Transverse colon (tissue), 4 donors: ENCODE results near the gene CACNG5. TPM values are rescaled to one million over a fixed set of nuclear protein-coding genes. Genes with fewer than 3 reads are reported as not detected.

Experiments used
- DNase-seq: peaks from one replicate; pipeline ENCODE4 v3.0.0-alpha.2; 2019
- H3K27ac ChIP-seq, 4 donors: fragments of 200-600 bp; sonication (generic); 2 replicates each; pipeline ENCODE4 v1.5.1; 2016 to 2018; ENCODE audit warnings: inconsistent platforms in 4 of 4
- H3K27me3 ChIP-seq: fragments of 200-600 bp; sonication (generic); 2 replicates; pipeline ENCODE4 v1.5.1; 2017; ENCODE audit warnings: inconsistent platforms
- H3K36me3 ChIP-seq, 4 donors: fragments of 200-600 bp; sonication (generic); 2 replicates each; pipeline ENCODE4 v1.5.1; 2017 to 2019; ENCODE audit warnings: inconsistent platforms in 4 of 4
- H3K4me1 ChIP-seq, 4 donors: fragments of 200-600 bp; sonication (generic); 2 replicates each; pipeline ENCODE4 v1.5.1; 2017 to 2020; ENCODE audit warnings: inconsistent platforms in 4 of 4
- H3K4me3 ChIP-seq, 4 donors: fragments of 200-600 bp; sonication (generic); 1 replicate in 1 of 4; 2 replicates in 3 of 4; pipeline versions ENCODE4 v1.5.1 to v1.6.1; 2017 to 2019; ENCODE audit warnings: inconsistent platforms in 4 of 4
- H3K9me3 ChIP-seq, 2 donors: fragments of 200-600 bp; sonication (generic); 2 replicates each; pipeline ENCODE4 v1.5.1; 2017 to 2019; ENCODE audit warnings: inconsistent platforms in 2 of 2
- EP300 ChIP-seq: sonication (generic); formaldehyde crosslinking; IDR thresholded peaks from one replicate; pipeline ENCODE4 v1.6.1; 2017; ENCODE audit warnings: antibody characterized with exemption, low read depth
- POLR2A ChIP-seq: fragments of 450-650 bp; IDR thresholded peaks from one replicate; pipeline ENCODE4 v1.6.1; 2016; ENCODE audit warnings: antibody characterized with exemption, mild to moderate bottlenecking, moderate library complexity
- POLR2AphosphoS5 ChIP-seq, 3 donors: sonication (generic); formaldehyde crosslinking; IDR thresholded peaks; one replicate each; pipeline ENCODE4 v1.6.1; 2016; ENCODE audit warnings: antibody characterized with exemption in 3 of 3
- WGBS, 2 donors: methylation state at CpG; one replicate each; pipeline ENCODE4 v1.1.5; 2018; ENCODE audit warnings: low coverage in 1 of 2; 5-methylcytosine and 5-hydroxymethylcytosine counted together
- in situ Hi-C, 4 donors: fragments of 200-750 bp; cut with MboI; loops; one replicate each; pipeline versions ENCODE4 v1.15.0 to v1.15.1; 2017; ENCODE audit warnings: low sequenced_read_pairs in 3 of 4, low pct_ligation_motif_present in 1 of 4, low pct_unique_long_range_greater_than_20kb in 1 of 4
- intact Hi-C: fragments of 100-400 bp; cut with DNase I; formaldehyde crosslinking; loops from one replicate; pipeline ENCODE4 v1.15.1; 2023; ENCODE audit warnings: low total_unique reads
- total RNA-seq, 4 donors: library from RNA; depleted of rRNA; stranded (reverse); fragments of >200 nt; gene quantifications; one replicate each; pipeline ENCODE4 v1.1.0, GENCODE V29; 2016
- TF ChIP-seq, protein P1 (sequence below), 5 experiments: fragments of 200-600 bp in 3 of 5; fragments of 450-650 bp in 2 of 5; sonication (generic) in 3 of 5; IDR thresholded peaks; 1 replicate in 2 of 5; 2 replicates in 3 of 5; pipeline ENCODE4 v1.5.1; 2016 to 2017; ENCODE audit warnings: antibody characterized with exemption in 5 of 5, inconsistent platforms in 3 of 5, mild to moderate bottlenecking in 2 of 5, moderate library complexity in 1 of 5

The CACNG5 gene
- total RNA-seq, 4 donors from 2014 or later: 0.32 TPM; not detected in 3

- no peak for DNase-seq
- TF ChIP-seq POLR2A: no peak
- no peak for TF ChIP-seq EP300
- no peak for TF ChIP-seq POLR2AphosphoS5 (IDR thresholded peaks at IDR 0.05)
- TF ChIP-seq, protein P1, sequence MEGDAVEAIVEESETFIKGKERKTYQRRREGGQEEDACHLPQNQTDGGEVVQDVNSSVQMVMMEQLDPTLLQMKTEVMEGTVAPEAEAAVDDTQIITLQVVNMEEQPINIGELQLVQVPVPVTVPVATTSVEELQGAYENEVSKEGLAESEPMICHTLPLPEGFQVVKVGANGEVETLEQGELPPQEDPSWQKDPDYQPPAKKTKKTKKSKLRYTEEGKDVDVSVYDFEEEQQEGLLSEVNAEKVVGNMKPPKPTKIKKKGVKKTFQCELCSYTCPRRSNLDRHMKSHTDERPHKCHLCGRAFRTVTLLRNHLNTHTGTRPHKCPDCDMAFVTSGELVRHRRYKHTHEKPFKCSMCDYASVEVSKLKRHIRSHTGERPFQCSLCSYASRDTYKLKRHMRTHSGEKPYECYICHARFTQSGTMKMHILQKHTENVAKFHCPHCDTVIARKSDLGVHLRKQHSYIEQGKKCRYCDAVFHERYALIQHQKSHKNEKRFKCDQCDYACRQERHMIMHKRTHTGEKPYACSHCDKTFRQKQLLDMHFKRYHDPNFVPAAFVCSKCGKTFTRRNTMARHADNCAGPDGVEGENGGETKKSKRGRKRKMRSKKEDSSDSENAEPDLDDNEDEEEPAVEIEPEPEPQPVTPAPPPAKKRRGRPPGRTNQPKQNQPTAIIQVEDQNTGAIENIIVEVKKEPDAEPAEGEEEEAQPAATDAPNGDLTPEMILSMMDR (IDR thresholded peaks at IDR 0.05): no peak
- no peaks in the 10 kb centered on the region for H3K4me1 ChIP-seq
- H3K36me3 ChIP-seq: no peaks in the 10 kb centered on the region
- no peaks in the 10 kb centered on the region for H3K9me3 ChIP-seq
- intact Hi-C loops (no loop called here), in situ Hi-C loops (no loop called here)
- no peak overlapping the region for H3K4me3 ChIP-seq
- no peak overlapping the region for H3K27ac ChIP-seq
- 86 to 87% methylated on average over 7 to 12 of the region's 12 CpGs for WGBS, 2 donors
- no peaks in the 10 kb centered on the region for H3K27me3 ChIP-seq
Observed at GRCh38 chr17:66810951-66811682, 23.8 kb upstream of the CACNG5 start.

GRCh38 chr17:66811683-66812054 is 23.2 kb upstream of the CACNG5 start:
- intact Hi-C loops (no loop called here), in situ Hi-C loops (no loop called here)
- Histone ChIP-seq H3K9me3 (no peaks in the 10 kb centered on the region), H3K27ac (no peak overlapping the region), H3K27me3 (no peaks in the 10 kb centered on the region), H3K4me3 (no peak overlapping the region), H3K4me1 (no peaks in the 10 kb centered on the region), H3K36me3 (no peaks in the 10 kb centered on the region)
- TF ChIP-seq EP300 (no peak), POLR2A (no peak), POLR2AphosphoS5 (IDR thresholded peaks at IDR 0.05) (no peak)
- TF ChIP-seq, protein P1 (IDR thresholded peaks at IDR 0.05): no peak
- 70 to 73% methylated on average over 2 to 9 of the region's 9 CpGs for WGBS, 2 donors
- no peak for DNase-seq

DNA sequence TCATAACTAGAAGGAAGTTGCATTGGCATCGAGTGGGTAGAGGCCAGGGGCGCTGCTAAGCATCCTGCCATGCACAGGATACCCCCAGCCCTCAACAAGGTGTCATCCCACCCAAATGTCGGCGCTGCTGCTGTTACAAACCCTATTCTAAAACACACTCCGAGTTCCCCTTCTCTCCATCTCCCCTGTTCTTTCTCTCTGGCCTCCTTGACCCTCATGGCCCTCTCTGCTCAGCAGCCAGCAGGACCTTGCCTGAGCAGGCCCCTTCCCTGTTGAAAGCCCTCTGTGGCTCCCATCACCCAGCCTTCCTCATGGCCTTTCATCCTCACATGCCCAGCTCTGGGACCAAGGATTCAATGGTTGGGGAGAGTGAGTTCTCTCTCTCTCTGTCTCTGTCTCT is 22.3 kb upstream of the CACNG5 start:
- intact Hi-C loops: no loop called here
- H3K27me3 ChIP-seq: no peaks in the 10 kb centered on the region
- DNase-seq: no peak
- no peaks in the 10 kb centered on the region for H3K4me1 ChIP-seq
- H3K4me3 ChIP-seq: no peak overlapping the region
- 85 to 100% methylated on average over 3 to 5 of the region's 5 CpGs for WGBS, 2 donors
- no peak overlapping the region for H3K27ac ChIP-seq
- no peaks in the 10 kb centered on the region for H3K9me3 ChIP-seq
- in situ Hi-C loops: no loop called here
- TF ChIP-seq EP300 (no peak), POLR2AphosphoS5 (IDR thresholded peaks at IDR 0.05) (no peak), POLR2A (no peak)
- TF ChIP-seq, protein P1 (IDR thresholded peaks at IDR 0.05): no peak
- H3K36me3 ChIP-seq: no peaks in the 10 kb centered on the region

DNA sequence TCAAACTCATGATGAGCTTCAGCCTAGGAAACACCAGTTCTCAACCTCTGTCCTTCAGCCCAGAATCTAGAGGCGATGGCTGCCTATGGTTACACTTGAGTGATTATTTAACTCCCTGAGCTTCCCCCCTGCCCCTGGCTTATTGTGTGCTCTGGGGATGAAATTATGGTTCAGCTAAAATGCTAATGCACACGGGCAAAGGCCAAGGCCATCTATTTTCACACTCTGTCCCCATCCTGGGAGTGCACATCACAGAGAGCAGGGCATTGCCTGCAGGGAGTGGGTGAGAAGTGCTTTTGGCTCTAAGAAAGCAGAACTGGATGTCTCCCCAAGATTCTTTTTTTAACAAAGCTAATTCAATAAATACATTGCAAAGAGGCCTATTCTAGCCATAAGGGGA is 21.6 kb upstream of the CACNG5 start:
- WGBS, 2 donors: 50% methylated on average over 2 of the region's 2 CpGs; no CpG with 5 or more reads in 1 of the 2 donors

More for the DNA sequence above, 21.6 kb upstream of the CACNG5 start:
- Histone ChIP-seq H3K9me3 (no peaks in the 10 kb centered on the region), H3K4me3 (no peak overlapping the region), H3K4me1 (no peaks in the 10 kb centered on the region), H3K27ac (no peak overlapping the region), H3K36me3 (no peaks in the 10 kb centered on the region), H3K27me3 (no peaks in the 10 kb centered on the region)
- TF ChIP-seq EP300 (no peak), POLR2AphosphoS5 (IDR thresholded peaks at IDR 0.05) (no peak), POLR2A (no peak)
- TF ChIP-seq, protein P1 (IDR thresholded peaks at IDR 0.05): no peak
- intact Hi-C loops (no loop called here), in situ Hi-C loops (no loop called here)
- DNase-seq: no peak
